COLO668 (cell line): ENCODE data around the gene TDRD12.
"Not testable (repeated sequence)": the region's sequence is repeated elsewhere in the genome, so short reads cannot be mapped to it uniquely, and the experiment has no call there.

Experiments used
- DNase-seq: peaks from one replicate; lab custom pipeline; 2025; ENCODE audit not compliant: unreplicated experiment; lab: John Stamatoyannopoulos, UW

Gene TDRD12

DNA sequence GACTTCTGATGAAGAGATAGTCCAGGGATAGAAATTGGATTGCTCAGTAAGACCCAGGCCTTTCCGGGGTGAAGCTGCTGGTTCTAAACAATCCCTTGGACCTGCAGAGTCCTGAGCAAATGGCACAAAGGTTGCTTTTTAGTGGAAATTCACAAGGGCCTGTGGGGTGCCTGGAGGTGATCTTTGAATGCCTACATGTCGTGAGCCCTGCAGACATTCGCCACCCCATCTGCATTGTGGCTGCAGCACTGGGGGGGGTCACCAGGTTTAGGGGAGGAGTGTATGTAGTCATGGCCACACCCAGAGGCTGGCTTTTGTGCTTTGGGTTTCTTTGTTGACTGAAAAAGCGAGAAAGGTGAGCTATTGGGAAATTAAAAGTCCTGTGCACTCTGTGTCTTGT lies 108.6 kb downstream of the TDRD12 start:
- DNase-seq: no peak

DNA sequence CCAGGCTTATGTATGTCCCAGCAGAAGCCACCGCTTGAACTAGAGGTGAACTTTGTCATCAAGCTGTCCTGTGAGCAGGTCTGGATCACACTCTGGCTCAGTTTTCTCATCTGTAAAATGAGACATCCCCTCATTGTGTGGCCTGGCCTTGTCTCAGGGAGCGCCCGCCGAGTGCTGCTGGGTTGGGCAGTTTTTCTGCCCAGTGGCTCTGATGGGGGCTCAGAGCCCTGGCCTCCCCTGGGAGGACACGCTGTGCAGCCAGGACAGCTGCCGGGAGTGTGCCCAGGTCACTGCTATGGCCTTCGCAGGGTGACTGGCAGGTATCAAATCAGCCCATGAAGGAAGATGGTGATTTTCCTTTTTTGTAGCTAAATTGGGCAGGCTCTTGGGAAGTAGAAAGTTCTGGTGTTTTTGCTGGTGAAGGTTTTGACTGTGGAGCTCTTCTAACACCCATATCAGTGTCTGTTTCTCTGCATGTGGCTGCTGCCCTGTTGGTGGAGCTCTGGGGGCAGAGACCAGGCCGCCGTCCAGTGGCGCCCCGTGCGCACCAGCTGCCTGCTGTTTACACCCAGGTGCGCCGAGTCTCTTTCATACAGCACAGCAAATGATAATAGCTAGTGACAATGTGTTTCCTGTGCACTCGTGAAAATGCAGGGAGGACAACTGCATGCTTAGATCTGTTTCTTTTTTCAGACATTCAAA lies 109.2 kb downstream of the TDRD12 start:
- DNase-seq: peak; percentile 72

DNA sequence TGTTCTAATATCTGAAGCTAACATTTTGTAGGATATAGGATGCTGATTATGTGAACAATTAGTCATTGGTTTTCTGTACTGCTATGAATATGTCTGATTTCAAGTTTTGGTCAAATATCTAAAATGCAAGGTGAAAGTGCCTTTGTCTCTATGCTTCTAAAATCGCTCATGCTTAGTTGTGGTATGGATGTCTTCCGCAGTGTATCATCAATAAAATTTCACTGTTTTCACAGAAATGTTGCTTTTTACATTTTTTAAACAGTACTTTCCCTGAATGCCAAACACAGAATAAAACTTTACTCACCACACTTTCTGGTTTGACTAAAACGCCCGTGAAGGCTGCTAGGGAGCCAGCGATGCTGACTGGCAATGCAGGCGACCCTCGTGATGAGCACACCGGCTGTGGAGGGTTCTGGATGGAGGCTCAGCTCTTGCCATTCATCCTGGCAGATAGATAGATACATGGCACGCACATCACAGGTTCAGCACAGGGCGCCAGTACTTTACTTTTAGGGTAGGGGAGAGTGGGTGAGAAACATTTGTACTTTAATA lies 109.9 kb downstream of the TDRD12 start:
- no peak for DNase-seq

DNA sequence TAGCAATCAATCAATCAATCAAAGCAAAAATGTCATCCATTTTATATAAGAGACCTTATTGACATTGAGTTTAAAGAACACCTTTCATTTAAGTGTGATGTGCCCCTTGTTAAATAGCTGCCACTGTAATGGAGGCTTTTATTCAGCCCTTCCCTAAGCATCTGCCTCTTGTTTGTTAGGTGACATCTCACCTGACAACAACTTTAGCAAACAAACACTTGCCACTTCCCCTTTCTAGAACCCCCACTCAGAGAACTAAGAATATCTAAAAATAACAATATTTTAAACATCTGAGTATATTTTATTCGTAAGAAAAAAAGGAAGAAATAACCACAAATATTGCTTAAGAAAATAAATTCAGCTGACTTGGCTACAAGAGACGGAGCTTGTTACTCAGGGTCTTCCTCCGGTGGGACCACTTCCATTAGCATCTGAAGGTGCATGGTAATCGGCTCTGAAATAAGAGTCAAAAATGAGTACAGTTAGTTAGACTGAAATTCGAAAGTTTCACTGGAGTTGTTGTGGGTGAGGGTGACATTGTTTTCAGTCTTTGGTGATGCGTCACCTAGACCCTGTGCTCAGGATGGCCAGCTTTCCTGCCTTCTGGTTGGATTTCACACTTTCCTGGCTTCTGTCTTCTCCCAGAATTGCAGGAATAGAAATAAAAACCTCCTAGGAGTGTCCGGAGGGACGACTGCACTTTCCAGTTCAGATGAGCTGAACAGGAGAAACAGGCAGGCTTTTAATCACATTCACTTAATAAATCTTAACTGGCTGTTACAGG lies 110.9 kb downstream of the TDRD12 start:
- DNase-seq: no peak

DNA sequence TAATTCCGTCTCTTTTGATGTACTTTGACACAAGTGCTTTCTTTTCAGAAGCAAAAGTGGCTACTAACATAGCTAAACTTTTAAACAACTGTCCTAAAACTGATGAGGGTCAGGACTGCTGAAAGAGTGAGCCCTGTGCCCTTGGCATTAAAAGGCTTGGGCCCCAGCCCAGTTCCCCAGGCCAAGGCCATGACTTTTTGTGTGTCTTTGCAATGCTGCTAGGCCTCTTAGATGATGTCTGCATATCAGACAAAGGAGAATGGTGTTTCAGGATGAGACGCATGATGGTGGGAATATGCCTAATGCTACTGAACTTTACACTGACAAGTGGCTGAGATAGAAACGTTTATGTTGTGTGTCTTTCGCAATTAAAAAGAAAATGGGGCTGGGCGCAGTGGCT lies 112.0 kb downstream of the TDRD12 start:
- no peak for DNase-seq

DNA sequence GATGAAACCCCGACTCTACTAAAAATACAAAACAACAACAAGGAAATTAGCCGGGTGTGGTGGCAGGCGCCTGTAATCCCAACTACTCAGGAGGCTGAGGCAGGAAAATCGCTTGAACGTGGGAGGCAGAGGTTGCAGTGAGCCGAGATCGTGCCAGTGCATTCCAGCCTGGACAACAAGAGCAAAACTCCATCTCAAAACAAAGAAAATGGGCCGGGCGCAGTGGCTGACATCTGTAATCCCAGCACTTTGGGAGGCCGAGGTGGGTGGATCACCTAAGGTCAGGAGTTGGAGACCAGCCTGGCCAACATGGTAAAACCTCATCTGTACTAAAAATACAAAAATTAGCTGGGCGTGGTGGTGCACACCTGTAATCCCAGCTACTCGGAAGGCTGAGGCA lies 112.5 kb downstream of the TDRD12 start:
- DNase-seq: not testable (repeated sequence)

DNA sequence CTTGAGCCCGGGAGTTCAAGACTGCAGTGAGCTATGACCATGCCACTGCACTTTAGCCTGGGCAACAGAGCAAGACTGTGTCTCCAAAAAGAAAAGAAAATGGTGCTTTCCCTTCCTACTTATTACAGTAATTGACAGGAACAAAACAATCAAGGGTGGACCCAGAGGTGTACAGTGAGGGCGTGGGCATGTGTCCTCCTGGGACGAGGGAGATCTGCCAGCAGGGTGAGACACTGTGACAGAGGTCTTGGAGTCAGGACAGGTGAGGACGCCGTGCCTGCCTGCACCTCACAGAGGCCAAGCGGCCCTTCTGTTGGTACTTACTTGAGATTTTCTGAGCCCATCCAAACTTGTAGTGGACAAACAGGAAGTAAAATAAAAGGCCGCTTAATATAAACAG lies 113.3 kb downstream of the TDRD12 start:
- DNase-seq: not testable (repeated sequence)

DNA sequence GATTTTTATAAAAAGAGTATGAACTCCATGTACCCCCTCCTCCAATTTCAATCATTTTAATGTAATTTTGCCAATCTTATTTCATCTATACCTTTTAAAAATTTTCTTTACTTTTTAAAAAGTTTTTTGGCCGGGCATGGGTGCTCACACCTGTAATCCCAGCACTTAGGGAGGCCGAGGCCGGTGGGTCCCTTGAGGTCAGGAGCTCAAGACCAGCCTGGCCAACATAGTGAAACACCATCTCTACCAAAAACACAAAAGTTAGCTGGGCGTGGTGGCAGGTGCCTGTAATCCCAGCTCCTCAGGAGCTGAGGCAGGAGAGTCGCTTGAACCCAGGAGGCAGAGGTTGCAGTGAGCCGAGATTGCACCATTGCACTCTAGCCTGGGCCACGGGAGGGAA lies 113.8 kb downstream of the TDRD12 start:
- DNase-seq: not testable (repeated sequence)

DNA sequence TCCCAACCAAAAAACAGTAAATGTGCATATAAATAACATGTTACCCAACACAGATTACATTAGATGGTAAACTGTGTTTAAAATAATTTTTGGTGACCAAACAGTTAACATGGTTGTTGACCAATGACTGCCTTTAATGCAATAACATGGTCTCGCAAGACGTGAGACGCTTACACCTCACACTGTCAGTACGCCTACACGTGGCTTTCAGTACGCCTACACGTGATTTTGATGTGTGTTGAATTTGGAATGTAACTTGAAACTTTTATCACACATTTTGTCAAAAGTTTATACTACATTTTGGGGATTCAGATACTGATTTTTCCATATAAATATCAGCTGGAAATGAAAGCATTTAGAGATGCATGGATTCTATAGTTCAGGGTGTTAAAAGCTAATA lies 118.0 kb downstream of the TDRD12 start:
- no peak for DNase-seq

DNA sequence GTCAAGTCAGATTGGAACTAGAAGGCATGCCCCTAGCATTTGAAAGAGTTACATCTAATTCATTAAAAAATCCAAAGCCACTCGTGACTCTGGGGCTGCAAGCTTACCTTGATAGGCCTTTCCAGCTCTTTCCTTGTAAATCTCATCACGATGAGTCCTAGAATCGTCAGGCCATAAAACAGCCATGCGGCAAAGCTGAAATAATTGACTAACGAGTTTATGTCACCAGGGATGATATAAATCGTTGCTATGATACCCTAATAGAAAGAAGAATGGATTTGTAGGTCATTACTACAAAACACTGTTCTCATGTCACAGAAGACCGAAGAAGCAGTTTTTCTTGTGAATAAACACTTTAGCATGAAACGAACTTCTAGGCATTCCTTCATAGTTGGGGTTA lies 122.5 kb downstream of the TDRD12 start:
- no peak for DNase-seq

DNA sequence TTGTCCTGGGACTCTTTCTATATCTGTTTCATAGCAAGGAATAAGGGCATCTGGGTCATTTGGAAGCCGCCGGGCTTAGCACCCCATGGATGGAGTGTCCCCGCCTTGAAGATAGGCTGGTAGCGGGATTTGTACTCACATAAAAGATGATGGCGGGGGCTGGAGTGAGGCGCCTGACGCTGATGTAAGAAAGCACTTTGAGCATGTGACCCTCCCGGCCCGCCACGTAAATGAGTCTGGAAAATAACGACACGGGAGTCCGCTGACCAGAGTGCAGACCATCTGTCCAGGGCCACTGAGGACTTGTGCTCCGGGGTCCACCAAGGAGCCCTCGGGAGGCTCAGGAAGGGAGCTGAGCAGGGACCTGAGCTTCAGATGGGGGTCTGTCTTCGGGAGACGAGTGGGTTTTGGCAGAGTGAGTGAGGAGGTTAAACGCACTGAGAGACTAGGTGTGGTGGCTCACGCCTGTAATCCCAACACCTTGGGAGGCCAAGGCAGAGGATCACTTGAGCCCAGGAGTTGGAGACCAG lies 124.2 kb downstream of the TDRD12 start:
- no peak for DNase-seq

DNA sequence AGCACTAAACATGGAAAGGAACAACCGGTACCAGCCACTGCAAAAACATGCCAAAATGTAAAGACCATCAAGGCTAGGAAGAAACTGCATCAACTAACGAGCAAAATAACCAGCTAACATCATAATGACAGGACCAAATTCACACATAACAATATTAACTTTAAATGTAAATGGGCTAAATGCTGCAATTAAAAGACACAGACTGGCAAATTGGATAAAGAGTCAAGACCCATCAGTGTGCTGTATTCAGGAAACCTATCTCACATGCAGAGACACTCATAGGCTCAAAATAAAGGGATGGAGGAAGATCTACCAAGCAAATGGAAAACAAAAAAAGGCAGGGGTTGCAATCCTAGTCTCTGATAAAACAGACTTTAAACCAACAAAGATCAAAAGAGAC lies 128.5 kb downstream of the TDRD12 start:
- not testable (repeated sequence) for DNase-seq

DNA sequence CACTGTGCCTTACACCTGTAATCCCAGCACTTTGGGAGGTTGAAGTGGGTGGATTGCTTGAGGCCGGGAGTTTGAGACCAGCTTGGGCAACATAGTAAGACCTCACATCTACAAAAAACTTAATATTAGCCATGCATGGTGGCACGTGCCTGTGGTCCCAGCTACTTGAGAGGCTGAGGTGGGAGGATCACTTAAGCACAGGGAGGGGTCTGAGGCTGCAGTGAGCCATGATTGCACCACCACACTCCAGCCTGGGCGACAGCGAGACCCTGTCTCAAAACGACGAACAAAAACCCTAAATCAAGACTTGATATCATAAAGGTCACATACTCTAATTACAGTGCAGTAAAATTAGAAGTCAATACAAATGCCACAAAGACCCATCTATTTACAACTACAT lies 132.6 kb downstream of the TDRD12 start:
- DNase-seq: no peak

DNA sequence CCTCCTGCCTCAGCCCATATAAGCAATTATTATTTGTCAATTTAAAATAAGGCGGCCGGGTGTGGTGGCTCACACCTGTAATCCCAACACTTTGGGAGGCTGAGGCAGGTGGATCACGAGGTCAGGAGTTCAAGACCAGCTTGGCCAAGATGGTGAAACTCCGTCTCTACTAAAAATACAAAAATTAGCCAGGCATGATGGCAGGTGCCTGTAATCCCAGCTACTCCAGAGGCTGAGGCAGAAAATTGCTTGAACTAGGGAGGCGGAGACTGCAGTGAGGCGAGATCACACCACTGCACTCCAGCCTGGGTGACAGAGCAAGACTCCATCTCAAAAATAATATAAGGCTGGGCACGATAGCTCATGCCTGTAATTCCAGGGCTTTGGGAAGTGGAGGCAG lies 137.3 kb downstream of the TDRD12 start:
- DNase-seq: not testable (repeated sequence)

DNA sequence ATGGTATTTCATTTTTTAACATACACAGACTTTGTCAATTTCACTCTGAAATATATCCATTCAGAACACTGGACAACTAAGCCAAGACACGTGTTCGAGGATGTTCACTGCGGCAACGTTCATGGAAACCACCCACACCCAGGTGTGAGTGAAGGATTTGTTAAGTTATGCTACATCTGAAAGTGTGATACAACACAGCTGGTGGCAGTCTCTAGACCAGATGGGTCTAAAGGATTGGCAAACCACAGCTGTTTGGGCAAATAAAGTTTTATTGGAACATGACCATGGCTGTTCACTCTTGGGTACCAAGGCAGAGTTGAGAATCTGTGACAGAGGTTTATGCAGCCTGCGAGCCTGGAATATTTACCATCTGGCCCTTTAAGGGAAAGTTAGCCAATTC lies 138.0 kb downstream of the TDRD12 start:
- DNase-seq: no peak

DNA sequence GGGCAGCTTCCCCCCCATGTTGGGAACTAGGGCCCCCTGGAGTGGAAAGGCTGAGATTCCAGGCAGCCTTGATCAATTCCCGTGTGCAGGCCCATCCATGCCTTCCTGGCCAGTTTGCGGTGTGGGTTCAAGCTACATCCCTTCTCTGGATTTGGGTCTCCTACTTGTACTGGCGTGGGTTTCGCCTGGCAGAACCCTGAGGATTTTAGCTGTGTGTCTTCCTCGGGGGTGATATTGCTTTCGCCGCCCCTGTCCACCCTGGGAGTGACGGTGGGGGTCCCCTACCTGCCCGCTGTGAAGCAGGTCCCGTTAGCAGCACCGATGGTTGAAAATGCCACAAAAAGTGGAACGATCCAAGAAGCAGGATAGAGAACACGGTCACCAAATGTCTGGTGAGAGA lies 138.6 kb downstream of the TDRD12 start:
- DNase-seq: no peak

DNA sequence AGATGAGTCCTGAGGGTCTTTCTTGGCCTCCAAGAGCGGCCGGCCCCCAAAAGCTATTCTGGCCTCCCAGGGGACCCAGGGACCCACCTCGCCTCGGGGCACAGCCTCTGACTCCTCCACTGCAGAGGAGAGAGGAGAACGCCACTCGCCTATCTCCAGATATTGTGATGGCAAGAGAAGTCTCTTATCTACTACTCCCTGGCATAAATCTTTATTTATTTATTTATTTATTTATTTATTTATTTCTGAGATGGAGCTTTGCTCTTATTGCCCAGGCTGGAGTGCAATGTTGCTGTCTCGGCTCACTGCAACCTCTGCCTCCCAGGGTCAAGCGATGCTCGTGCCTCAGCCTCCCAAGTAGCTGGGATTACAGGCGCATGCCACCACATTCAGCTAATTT lies 139.0 kb downstream of the TDRD12 start:
- no peak for DNase-seq

DNA sequence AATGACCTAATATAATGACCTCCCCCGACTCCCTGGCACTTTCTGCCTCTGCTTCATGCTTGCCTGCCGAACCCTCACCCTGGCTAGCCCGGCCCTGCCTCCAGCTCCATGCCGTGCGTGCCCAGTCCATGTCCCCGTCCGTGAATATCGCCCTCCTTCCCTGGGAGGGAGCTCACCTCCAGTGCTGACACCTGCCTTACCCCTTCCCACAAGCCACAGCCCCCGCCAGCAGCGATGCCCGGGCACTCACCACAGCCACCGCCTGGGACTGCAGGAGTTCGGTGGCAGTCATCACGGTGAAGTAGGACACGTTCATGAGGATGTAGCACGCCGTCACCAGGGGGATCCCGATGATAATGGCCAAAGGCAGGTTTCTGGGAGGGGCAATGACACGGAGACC lies 140.0 kb downstream of the TDRD12 start:
- no peak for DNase-seq

DNA sequence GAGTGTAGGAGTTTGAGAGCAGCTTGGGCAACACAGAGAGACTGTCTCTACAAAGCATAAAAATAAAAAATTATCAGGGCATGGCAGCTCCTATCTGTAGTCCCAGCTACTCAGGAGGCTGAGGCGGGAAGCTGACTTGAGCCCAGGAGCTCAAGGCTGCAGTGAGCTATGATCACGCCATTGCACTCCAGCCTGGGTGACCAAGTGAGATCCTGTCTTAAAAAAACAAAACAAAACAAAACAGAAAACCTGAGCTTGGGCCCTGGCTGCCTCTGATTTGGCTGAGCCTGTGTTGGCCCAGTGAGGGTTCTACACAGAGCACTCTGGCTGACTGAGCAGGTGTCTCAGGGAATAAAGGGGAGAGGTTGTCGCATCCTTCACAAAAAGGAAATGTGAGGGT lies 142.0 kb downstream of the TDRD12 start:
- DNase-seq: no peak

DNA sequence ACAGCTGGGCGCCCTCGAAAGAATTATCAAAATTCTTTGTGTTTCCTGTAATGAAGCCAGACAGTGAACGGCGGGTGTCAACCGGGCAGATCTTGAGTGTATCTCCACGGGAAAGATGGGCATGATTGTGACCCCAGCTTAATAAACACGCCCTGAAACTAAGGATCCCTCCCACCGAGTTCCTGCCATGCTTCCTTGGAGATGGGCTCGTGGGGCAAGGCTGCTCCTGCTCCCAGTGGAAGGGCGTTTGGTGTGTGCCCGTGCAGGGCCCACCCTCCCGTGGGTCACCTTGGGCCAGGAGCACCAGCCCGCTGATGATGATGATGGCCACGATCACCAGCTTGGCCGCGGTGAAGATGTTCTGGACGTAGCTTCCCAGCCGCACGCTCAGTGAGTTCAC lies 142.6 kb downstream of the TDRD12 start:
- DNase-seq: no peak

DNA sequence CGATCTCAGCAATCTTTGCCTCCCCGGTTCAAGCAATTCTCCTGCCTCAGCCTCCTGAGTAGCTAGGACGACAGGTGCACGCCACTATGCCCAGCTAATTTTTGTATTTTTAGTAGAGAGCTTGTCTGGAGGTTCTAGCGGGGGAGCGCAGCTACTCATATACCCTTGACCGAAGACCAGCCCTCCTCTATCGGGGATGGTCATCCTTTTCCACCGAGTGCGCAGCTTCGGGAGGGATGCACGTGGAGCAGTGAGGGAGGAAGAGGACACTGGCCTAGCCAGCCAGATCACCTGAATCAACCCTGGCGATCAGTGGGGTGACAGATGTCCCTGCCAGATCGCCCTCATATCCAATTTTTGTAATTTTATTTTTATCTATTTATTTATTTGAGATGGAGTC lies 143.2 kb downstream of the TDRD12 start:
- DNase-seq: no peak

DNA sequence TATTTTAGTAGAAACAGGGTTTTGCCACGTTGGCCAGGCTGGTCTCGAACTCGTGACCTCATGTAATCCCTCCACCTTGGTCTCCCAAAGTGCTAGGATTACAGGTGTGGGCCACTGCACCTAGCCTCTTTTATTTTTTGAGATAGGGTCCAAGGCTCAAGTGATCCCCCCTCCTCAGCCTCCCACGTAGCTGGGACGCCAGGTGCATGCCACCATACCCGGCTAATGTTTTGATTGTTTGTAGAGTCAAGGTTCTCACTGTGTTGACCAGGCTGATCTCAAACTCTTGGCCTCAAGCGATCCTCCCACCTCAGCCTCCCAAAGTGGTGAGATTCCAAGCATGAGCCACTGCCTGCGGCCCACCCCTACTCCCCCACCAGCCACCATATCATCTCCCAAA lies 143.7 kb downstream of the TDRD12 start:
- no peak for DNase-seq
